Kidney (tissue), 14 donors: ENCODE measurements around the gene ZFHX2. TPM values are rescaled to one million over a fixed set of nuclear protein-coding genes. Genes with fewer than 3 reads are reported as not detected.

Source experiments
- DNase-seq, 5 donors: peaks; one replicate each; pipeline ENCODE4 v3.0.0-alpha.2; 2013 to 2020
- FAIRE-seq: peaks from 2 replicates; lab custom pipeline; 2012; peaks lifted over from hg19 to GRCh38; lab: Jason Lieb, UNC
- H3K27ac ChIP-seq, 2 donors: one replicate each; pipeline ENCODE4 v1.7.0; 2013; ENCODE audit warnings: low read depth in 2 of 2, low read length in 2 of 2, inconsistent platforms in 1 of 2
- H3K27me3 ChIP-seq: one replicate; pipeline ENCODE4 v1.7.1; 2013; ENCODE audit warnings: low read length, inconsistent platforms; ENCODE audit not compliant: control insufficient read depth, insufficient read depth
- H3K36me3 ChIP-seq, 3 donors: one replicate each; pipeline versions ENCODE4 v1.7.0 to v1.7.1; 2013; ENCODE audit warnings: low read length in 3 of 3, control low read depth in 1 of 3, inconsistent platforms in 1 of 3; ENCODE audit not compliant: insufficient read depth in 3 of 3, control insufficient read depth in 2 of 3
- H3K4me1 ChIP-seq, 3 donors: one replicate each; pipeline versions ENCODE4 v1.7.0 to v1.7.1; 2013; ENCODE audit warnings: low read length in 3 of 3, inconsistent platforms in 1 of 3, low read depth in 1 of 3; ENCODE audit not compliant: control insufficient read depth in 2 of 3, insufficient read depth in 2 of 3
- H3K4me3 ChIP-seq, 3 donors: one replicate each; pipeline versions ENCODE4 v1.7.0 to v1.8.1; 2013; ENCODE audit warnings: low read length in 3 of 3, control low read depth in 1 of 3, inconsistent platforms in 1 of 3
- H3K9ac ChIP-seq, 3 donors: one replicate each; pipeline versions ENCODE4 v1.7.0 to v1.7.1; 2013; ENCODE audit warnings: low read length in 3 of 3, control low read depth in 1 of 3, inconsistent platforms in 1 of 3
- H3K9me3 ChIP-seq, 3 donors: one replicate each; pipeline versions ENCODE4 v1.7.0 to v1.7.1; 2013; ENCODE audit warnings: low read length in 3 of 3, control low read depth in 1 of 3, inconsistent platforms in 1 of 3; ENCODE audit not compliant: control insufficient read depth in 2 of 3, insufficient read depth in 1 of 3
- intact Hi-C: fragments of 100-400 bp; cut with DNase I; formaldehyde crosslinking; loops from one replicate; pipeline ENCODE4 v1.11.1; 2022
- polyA plus RNA-seq: library from polyadenylated mRNA; stranded (reverse); fragments of 350-450 nt; fragmentation: Illumina TruSeq; extraction: RNeasy Lipid Tissue Mini Kit (QIAGEN cat#74804); gene quantifications from one replicate; pipeline ENCODE4 v1.2.3, GENCODE V29; 2014; ENCODE audit warnings: low read depth, low replicate concordance; ENCODE audit not compliant: insufficient read depth
- total RNA-seq: library from RNA; stranded (reverse); fragmentation: NEBNext Ultra II Directional; extraction: Animal tissue kit (Norgen Biotek cat#: 25700); gene quantifications from one replicate; pipeline ENCODE4 v1.2.1, GENCODE V29; 2021
- TF ChIP-seq, protein P1 (sequence below): IDR thresholded peaks from 3 replicates; pipeline ENCODE4 v1.5.1; 2012; ENCODE audit warnings: mild to moderate bottlenecking, moderate library complexity, borderline replicate concordance; ENCODE audit not compliant: insufficient read depth; ENCODE audit errors: extremely low read depth
- donor health status: control.
- donor health status: control.
- donor health status: control.
- donor health status: control.
- donor health status: control.
- donor health status: DM: yes; HTN: yes; CAD: no.
- donor health status: Normal renal cell carcinoma (clear cell type).

The ZFHX2 gene
- total and polyA plus RNA-seq, 2 donors from 2014 or later, result 4.9 to 6.1 TPM

DNA sequence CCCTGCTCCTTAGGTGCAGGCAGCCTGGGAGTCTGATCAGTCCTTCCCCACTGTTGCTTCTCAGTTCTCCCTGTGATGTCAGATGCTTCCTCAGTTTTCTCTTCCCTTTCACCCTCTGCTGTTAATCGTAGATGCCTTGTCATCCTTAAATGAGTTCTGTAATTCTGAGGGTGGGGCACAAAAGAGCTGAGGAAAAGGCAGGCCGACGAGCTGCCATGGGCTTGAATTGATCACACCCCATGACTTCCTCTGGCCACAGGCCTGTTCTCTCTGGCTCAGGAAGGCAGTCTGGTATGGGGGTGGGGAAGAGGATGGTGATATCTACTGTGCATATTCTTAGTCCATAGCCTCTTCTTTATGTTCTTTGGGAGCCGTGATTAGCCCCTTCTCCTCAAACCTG lies 21.3 kb upstream of the ZFHX2 start:
- TF ChIP-seq, protein P1, sequence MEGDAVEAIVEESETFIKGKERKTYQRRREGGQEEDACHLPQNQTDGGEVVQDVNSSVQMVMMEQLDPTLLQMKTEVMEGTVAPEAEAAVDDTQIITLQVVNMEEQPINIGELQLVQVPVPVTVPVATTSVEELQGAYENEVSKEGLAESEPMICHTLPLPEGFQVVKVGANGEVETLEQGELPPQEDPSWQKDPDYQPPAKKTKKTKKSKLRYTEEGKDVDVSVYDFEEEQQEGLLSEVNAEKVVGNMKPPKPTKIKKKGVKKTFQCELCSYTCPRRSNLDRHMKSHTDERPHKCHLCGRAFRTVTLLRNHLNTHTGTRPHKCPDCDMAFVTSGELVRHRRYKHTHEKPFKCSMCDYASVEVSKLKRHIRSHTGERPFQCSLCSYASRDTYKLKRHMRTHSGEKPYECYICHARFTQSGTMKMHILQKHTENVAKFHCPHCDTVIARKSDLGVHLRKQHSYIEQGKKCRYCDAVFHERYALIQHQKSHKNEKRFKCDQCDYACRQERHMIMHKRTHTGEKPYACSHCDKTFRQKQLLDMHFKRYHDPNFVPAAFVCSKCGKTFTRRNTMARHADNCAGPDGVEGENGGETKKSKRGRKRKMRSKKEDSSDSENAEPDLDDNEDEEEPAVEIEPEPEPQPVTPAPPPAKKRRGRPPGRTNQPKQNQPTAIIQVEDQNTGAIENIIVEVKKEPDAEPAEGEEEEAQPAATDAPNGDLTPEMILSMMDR, result no peak
- Histone ChIP-seq H3K4me3 (peak overlapping the region in 1 of 3 donors; percentile 29), H3K27me3 (peaks cover 9% of the 10 kb centered on the region), H3K9me3 (no peaks in the 10 kb centered on the region), H3K9ac (no peak overlapping the region), H3K36me3 (no peaks in the 10 kb centered on the region), H3K4me1 (peaks cover 0 to 15% (median 2%) of the 10 kb centered on the region in 3 donors), H3K27ac (peak overlapping the region in 1 of 2 donors; percentile 72)
- FAIRE-seq (no peak), DNase-seq (no peak)
- intact Hi-C loops, result no loop called here

DNA sequence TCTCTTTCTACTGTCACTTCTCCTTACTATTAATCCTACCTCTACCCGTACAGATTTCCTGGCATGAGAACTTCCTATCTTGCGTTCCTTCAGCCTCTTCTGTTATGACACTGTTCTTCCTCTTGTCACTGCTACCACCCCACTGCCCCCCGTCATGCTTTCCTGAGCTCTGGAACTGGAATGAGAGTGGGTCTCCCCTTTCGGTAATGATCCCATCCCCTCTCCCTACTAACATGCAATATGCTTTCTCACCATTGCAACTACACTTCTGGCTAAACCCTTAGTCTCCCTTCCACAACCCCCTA lies 20.9 kb upstream of the ZFHX2 start:
- Histone ChIP-seq H3K9me3 (no peaks in the 10 kb centered on the region), H3K36me3 (no peaks in the 10 kb centered on the region), H3K9ac (no peak overlapping the region), H3K4me1 (peaks cover 0 to 15% (median 2%) of the 10 kb centered on the region in 3 donors), H3K27ac (peak overlapping the region in 1 of 2 donors; percentile 72), H3K27me3 (peaks cover 9% of the 10 kb centered on the region), H3K4me3 (peak overlapping the region in 1 of 3 donors; percentile 29)
- DNase-seq, result no peak
- intact Hi-C loops, result no loop called here
- TF ChIP-seq, protein P1, result no peak
- no peak for FAIRE-seq

DNA sequence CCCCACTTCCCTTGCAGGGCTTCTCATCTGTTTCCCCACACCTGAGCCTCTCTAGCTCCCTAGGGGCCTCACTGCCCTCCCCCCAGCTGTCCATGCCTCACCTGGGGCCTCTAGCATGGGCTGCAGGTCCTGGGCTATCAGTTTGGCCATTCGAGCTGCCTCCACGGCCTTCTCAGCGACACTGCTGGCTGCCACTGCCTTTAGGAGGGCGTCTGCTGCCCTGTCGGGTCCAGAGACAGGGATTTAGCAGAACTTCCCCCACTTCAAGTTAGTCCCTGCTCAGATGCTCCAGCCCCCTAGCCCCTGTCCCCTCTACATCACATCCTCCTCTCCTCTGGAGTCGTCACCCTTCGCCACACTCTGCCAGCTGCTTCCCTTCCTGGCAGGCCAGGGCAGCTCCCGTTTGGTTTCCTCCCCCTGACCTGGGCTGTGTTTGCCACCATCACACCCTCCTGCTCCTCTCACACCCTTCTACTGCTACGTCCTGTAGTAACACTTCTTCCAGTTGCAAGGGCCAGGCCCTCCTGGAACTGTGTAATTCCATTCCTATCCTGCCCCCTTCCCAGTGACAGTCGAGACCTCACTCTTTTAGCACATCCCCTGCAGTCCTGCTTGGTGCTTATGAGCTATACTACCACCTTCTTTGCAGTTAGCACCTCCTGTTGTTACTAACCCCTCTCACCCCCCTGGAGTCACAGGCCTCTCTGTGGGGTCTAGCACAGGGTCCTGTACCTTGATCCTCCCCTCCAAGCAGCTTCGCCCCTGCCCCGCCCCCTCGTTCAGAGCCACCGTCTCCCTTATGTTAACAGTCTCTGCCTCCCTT lies 20.3 kb upstream of the ZFHX2 start:
- FAIRE-seq (no peak), DNase-seq (peak in 4 of 5 donors; percentile 48 to 60 (median 54))
- peaks cover 0 to 15% (median 2%) of the 10 kb centered on the region in 3 donors for H3K4me1 ChIP-seq
- H3K9me3 ChIP-seq, result no peaks in the 10 kb centered on the region
- no peak overlapping the region for H3K9ac ChIP-seq
- no peaks in the 10 kb centered on the region for H3K36me3 ChIP-seq
- TF ChIP-seq, protein P1, result no peak
- intact Hi-C loops, result no loop called here
- no peak overlapping the region for H3K4me3 ChIP-seq
- peaks cover 9% of the 10 kb centered on the region for H3K27me3 ChIP-seq
- H3K27ac ChIP-seq, result peak overlapping the region in 1 of 2 donors; percentile 72
